HG03565 (cell line): ENCODE measurements around the gene ZNF76.
"Not testable (repeated sequence)": the region's sequence is repeated elsewhere in the genome, so short reads cannot be mapped to it uniquely, and the experiment has no call there.

ENCODE experiments used
- ATAC-seq: cut with Tn5 transposase; IDR thresholded peaks from one replicate; pipeline ENCODE4 v1.9.1; 2021; ENCODE audit warnings: mild to moderate bottlenecking, moderate library complexity; ENCODE audit not compliant: unreplicated experiment

The ZNF76 gene

DNA sequence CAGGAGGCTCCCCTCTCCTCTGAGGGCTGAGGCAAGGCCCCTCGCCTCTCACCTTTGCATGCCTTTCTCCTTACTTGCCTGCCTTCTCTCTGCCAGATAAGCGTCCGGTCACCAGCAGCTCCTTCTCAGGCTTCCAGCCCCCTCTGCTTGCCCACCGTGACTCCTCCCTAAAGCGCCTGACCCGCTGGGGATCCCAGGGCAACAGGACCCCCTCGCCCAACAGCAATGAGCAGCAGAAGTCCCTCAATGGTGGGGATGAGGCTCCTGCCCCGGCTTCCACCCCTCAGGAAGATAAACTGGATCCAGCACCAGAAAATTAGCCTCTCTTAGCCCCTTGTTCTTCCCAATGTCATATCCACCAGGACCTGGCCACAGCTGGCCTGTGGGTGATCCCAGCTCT, 61.6 kb downstream of the ZNF76 start:
- ATAC-seq: no peak

DNA sequence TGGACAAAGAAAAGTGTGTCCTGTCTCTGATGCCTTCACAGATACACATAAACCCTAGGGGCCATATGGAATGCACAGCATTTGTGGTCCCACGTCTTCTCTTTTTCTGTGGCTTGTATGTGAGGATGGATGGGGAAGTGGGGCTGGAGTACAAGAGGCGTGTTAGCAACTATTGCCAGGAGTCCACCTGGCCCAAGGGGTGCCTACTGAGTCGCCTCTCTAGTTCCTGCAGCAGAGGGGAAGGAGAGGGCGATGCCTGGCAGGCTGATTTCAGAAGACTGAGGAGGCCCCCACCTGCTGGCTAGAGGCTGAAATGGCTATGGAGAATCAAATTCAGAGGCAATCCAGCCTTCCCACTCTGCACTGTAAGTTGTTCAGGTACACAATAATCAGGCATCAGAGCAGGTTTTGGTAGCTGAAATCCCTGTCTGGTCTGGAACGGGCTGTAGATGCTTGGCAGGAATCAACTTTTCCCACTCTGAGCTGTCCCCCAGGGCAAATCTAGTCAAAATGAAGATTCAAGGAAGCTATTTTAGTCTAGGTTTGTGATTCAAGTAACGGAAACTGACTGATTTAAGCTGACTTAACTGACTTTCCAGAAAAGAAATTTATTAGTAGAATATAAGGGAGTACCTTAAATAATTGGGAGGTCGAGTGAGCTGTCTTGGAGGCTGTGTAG, 68.0 kb downstream of the ZNF76 start:
- peak; percentile 45 for ATAC-seq

DNA sequence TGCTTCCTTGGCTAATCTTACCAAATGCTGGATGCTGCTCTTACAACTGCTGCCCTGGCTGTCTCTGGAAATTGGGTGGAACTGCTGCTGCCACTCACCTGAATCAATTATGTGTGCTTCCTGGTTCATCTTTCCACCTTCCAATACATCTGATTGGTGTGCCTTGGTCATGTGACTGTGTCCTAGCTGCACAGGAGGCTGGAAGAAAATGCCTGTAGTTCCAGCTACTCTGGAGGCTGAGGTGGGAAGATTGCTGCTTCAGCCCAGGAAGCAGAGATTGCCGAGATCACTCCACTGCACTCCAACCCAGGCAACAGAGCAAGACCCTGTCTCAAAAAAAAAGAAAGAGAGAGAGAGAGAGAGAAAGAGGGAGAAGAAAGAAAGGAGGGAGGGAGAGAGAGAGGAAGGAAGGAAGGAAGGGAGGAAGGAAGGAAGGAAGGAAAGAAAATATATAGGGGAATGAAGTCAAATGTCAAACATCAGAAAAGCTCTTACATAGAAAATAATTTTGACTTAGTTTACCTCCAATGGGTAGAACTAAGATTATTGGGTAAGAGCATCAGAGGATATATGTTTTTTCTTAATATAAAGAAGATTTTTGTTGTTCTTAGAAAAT, 68.7 kb downstream of the ZNF76 start:
- no peak for ATAC-seq

DNA sequence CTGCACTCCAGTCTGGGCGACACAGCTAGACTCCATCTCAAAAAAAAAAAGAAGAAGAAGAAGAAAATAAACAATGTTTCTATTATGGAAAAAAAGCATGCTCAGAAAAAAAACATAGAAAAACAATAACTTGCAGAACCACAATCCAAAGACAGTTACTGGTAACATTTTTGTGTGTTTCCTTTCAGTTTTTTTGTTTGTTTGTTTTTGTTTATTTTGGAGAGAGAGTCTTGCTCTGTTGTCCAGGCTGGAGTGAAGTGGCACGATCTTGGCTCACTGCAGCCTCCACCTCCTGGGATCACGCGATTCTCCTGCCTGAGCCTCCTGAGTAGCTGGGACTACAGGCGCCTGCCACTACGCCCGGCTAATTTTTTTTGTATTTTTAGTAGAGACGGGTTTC, 69.4 kb downstream of the ZNF76 start:
- ATAC-seq: not testable (repeated sequence)

GRCh38 chr6:35330541-35331119, 71.1 kb downstream of the ZNF76 start:
- no peak for ATAC-seq

- not testable (repeated sequence) for ATAC-seq
Observed at GRCh38 chr6:35332074-35332887, 72.7 kb downstream of the ZNF76 start.

GRCh38 chr6:35341557-35341956, 82.0 kb downstream of the ZNF76 start:
- ATAC-seq: no peak

DNA sequence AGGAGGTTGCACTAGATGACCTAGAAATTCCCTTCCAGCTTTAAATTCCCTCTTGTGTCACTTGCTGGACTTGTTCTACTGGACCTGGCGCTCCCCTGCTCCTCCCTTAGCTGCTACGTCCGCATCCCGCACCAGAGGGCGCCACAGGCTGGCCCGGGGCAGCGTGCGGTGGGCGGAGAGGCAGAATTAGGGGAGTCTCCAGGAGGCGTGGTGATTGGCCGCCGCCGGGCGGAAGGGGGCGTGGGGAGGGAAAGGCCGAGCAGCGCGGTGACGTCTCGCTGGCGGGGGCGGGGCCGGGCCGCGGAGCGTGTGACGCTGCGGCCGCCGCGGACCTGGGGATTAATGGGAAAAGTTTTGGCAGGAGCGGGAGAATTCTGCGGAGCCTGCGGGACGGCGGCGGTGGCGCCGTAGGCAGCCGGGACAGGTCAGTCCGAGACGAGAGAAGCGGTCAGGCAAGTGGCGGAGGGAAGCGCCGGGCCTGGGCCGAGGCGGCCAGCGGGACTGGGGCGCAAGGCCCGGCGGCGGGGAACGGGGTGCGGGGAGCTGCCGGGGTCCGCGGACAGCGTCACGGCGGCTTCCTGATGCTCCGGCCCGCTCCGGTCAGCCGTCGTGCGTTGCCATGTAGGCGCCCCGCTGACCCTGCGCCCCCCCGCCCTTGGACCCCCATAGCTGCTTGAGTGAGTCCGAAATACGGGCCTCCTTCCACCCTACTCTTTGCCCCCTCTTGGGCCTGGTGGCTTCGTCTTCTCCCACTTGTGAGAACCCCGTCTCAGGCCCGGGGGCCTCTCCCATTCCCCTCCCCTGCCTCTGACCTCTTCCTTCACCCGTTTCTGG, 82.9 kb downstream of the ZNF76 start, which contains the start of gene PPARD:
TSS of gene PPARD (plus strand) at position 301 of the 834 bp plus-strand sequence. CDS start 68,530 bp downstream, outside the sequence.
- peak; percentile 91 for ATAC-seq

DNA sequence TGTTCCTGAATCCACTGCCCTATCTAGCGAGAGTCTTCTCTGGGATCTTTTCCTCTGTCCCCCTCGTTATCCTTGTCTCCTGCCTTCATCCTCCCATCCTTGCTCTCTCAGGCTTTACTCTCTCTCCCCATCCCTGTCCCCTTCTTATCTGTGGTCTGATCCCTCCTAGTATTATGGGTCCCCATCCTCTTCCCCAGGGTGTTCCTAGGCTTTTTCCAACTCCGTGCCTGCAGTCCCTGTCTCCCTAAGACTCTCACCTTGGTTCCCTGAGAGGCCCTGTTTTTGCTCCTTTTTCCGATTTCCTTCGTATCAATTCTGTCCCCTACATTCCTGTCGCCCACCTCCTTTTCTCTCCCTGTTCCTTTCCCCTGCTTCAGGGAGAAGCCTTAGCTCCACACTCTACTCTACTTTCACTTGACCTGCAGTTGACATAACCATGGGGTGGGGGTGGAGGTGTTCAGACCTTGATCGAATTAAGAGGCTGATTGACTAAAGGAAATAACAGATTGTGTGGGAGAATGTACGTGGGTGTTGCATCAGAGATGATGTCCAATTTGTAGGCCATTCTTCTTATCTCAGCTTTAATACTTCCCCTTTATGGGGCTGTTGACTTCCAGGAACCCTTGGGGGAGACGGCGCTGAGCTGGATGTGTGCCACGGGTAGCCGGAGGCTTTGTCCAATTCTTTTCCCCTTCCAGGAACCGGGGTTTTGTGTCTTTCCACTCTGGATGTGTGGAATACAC, 83.7 kb downstream of the ZNF76 start:
- no peak for ATAC-seq

DNA sequence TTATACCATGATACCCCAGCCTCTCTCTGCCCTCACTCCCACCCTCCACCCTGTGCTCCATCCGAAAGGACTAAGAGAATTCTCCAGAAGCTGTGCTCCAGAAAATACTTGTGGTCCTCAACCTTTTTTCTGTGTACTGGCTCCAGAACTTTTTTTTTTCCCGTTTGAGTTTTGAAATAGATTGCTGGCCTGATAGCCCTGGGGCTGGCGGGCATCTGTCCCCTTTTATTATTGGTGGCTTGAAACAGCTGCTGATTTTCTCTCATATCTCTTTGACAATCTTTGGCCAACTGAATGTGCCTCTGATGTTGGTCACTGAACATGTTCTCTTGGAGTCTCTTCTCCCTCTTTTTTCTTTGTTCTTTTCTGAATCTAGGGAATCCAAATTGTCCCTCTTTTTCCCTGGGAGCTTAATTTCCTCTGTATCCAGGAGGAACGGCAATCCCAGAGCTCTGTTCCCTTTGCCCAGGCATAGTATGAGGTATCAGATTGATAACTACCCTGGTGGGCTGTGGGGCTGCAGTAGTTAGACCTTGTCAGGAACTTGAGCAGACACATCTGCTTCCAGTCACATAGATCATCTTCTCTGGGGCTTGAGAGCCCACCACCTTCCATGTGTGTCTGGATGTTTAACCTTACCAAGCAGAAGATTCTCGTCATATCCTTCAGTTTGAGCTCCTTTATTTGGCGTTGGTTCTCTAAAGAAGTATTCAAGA, 84.5 kb downstream of the ZNF76 start:
- no peak for ATAC-seq
